SKM-1 (cell line): ENCODE data around the gene TNIP3.

Experiments used
- DNase-seq: peaks from one replicate; lab custom pipeline; 2025; ENCODE audit not compliant: unreplicated experiment; lab: John Stamatoyannopoulos, UW

TNIP3 gene

GRCh38 chr4:121093261-121093660 lies 70.9 kb downstream of the TNIP3 start:
- DNase-seq: no peak

- no peak for DNase-seq
Observed at GRCh38 chr4:121091941-121092340, 72.2 kb downstream of the TNIP3 start.

GRCh38 chr4:121088867-121089266 lies 75.3 kb downstream of the TNIP3 start:
- no peak for DNase-seq
